DMS153 treated with DMSO at 0.1 percent for 48 hours (cell line): ENCODE results near the gene TGM3.

Experiments
- DNase-seq: peaks from one replicate; lab custom pipeline; 2025; ENCODE audit not compliant: unreplicated experiment; lab: John Stamatoyannopoulos, UW

TGM3 gene

DNA sequence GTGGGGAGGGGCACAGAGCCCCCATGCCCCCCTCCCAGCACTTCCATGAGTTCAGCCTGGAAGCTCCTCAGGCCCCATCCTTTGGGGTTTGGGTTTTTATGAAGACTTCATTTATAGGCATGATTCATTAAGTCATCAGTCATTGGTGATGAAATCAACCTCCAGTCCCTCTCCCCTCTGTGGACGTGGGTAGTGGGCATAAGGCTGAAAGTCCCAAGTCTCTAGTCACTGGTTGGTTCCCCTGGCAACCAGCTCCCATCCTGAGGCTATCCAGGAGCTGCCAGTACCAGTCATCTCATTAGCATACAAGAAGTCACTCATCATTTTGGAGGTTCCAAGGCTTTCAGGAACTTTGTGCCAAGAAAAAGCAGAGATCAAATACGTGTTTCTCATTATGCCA is 9.2 kb downstream of the TGM3 start:
- DNase-seq, result no peak

GRCh38 chr20:2305479-2305878 is 9.7 kb downstream of the TGM3 start:
- no peak for DNase-seq

DNA sequence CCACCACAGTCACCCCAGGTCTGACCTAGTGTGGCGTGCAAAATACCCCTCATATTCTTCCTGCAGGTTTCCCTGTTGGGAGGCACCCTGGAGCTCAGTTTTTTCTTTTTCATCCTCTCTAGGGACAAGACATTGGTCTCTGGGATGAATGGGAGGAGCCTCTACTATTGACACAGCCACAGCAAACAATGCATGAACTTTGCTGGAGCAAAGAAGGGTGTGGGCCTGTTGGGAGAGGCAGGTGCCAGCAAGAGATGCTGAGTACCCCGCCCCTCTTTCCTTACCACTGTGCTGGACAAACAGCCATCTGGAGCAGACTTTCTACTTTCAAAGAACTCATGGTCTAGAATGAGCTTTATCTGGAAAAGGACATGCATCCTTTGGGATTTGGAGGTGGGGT is 10.1 kb downstream of the TGM3 start:
- DNase-seq, result peak; percentile 95

- DNase-seq, result no peak
These were observed 11.3 kb downstream of the TGM3 start for GRCh38 chr20:2307136-2307535.

DNA sequence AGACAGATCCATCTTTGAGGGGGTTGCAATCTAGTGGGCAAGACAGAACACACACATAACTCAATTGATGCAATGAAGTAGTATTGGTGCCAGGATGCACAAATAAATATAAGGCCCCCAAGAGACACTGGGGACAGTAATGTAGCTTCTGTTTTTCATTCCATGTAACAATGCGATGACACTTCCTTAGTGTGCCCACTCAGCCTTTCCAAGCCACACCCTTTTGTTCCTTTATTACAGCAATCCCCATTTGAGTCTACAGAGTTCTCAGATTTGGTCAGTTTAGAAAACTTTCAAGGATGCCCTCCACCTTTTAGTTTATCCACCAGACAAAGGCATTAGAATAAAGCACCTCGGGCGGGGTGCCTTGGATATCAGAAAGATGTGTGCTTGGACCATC is 15.5 kb downstream of the TGM3 start:
- DNase-seq, result no peak

DNA sequence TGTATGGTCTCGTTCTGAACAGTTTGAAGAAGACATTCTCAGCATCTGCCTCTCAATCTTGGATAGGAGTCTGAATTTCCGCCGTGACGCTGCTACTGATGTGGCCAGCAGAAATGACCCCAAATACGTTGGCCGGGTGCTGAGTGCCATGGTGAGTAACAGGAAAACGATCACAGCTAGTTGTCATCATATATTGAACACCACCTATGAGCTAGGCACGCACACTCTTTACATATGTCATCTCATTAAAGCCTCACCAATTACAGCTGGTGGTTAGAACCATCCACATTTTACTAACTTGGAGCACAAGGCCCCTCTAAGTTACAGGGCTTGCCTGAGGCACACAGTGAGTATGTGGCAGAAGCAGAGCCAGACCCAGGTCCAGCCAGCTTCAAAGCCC is 17.1 kb downstream of the TGM3 start:
- no peak for DNase-seq

DNA sequence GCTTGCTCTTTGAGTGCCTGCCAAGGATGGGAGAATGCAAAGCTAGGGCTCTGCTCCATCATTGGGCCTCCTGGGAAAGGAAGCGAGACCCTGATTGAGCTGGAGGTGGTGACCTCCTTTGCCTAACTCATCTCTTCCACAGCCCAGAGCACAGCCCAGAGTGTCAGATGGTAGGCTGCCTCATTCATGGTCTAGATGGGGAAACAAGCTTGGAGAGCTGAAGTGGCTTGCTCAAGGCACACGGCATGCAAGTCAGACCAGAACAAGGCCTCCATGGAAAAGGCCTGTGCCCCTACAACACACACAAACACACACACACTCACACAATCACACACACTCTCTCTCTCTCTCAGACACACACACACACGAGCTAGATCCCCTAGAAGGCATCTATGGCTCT is 17.5 kb downstream of the TGM3 start:
- no peak for DNase-seq

GRCh38 chr20:2314759-2315439 is 19.1 kb downstream of the TGM3 start:
- no peak for DNase-seq

- DNase-seq, result no peak
These were observed 19.6 kb downstream of the TGM3 start for GRCh38 chr20:2315440-2315778.

DNA sequence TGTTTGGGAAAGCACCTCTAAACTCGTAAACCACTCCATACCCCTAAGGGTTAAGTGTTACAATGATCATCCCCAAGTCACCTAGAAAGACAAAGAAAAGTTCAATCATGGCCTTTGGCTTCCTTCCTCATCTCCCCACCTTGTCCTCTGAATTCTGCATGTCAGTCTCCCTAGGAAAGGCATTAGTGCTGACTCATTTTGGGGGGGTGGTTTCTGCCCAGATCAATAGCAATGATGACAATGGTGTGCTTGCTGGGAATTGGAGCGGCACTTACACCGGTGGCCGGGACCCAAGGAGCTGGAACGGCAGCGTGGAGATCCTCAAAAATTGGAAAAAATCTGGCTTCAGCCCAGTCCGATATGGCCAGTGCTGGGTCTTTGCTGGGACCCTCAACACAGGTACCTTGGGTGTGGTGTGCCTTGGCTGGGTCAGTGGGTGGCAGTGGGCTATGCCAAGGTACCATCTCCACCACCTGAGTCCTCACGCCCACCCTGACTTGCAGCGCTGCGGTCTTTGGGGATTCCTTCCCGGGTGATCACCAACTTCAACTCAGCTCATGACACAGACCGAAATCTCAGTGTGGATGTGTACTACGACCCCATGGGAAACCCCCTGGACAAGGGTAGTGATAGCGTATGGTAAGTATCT is 21.2 kb downstream of the TGM3 start:
- no peak for DNase-seq

DNA sequence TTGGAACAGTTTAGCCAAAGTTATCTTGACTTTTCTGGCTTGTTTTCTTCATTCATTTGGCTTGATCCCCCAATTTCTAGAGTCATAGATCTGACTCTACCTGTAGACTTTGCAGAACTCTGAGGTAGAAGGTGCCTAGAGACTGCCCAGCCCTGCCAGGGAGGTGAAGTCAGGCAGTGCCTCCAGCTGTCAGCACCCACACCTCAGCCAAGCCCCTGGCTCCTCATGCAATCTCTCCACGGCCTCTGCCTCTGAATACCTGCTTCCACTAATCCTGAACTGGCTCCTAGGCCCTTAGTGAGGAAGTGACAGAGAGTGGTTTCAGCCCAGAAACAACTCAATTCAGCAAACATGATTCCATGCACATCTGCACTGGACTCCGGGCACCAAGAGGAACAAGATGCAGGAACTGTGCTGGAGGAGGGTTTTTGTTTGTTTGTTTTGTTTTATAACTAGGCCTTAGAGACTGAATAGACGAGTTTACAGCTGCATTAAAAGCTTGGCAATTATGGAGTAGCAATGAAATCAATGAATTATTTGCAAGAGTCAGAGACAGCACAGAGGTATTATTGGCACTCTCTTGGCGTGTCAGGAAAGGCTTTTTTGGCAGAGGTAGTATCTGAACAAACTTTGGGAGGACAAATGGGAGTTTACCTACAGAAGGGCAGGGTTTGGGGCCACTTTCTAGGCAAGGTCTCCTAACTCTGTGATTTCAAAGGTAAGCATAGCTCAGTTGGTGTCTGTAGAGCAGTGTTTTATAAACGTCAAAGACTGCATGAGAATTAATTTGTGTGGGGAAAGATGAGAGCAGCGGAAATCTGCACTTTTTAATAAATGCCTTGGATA is 25.2 kb downstream of the TGM3 start:
- peak; percentile 28 for DNase-seq

DNA sequence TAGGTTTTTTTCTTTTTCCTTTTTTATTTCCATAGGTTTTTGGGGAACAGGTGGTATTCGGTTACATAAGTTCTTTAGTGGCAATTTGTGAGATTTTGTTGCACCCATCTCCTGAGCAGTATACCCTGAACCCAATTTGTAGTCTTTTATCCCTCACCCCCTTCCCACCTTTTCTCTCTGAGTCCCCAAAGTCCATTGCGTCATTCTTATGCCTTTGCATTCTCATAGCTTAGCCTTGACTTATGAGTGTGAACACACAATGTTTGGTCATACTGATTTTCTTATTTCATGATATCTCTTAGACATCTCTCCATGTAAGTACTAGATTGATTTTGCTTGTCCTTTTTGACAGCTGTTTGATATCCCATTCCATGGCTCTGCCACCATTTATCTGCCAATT is 27.2 kb downstream of the TGM3 start:
- DNase-seq, result no peak

DNA sequence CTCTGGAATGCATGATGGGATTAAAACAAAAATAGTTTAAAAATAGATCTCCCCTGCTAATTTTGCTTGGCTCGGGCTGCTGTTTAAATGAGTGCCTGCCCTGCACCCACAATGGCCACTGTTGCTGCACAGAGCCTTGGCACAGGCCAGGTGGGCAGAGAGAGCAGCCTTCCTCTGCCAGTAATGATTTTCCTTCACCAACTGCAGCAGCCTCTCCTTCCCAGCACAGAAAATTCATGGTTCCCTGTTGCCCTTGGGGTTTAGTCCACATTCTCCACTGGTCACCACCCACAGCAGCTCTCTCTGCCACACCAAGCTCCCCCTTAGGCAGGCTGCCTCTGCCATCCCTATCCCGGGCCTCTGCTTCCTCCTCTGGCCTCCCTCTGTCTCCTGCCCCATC is 30.2 kb downstream of the TGM3 start:
- no peak for DNase-seq

- DNase-seq, result no peak
These were observed 32.1 kb downstream of the TGM3 start for GRCh38 chr20:2327620-2328555.

- DNase-seq, result no peak
These were observed 33.5 kb downstream of the TGM3 start for GRCh38 chr20:2329286-2329685.

- peak; percentile 78 for DNase-seq
These were observed 34.4 kb downstream of the TGM3 start for GRCh38 chr20:2330090-2330695.

DNA sequence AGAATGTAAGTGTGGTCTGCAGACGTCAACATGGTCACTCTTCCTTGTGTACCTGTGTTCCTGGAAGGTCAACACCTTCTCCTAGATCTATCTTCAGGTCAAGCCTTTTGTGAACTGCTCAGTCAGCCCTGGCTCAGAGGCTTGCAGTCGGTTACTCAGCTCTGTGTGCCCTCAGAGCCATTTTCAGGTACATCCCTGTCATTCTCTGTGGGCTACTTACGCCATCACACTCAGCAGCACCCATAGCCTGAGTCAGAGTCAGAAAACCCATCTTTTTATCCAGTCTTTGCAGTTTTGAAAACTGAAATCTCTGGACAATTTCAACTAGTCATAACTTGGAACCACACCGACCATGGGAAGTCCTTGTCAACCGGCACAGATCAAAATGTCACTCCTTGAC is 35.3 kb downstream of the TGM3 start:
- DNase-seq, result no peak

DNA sequence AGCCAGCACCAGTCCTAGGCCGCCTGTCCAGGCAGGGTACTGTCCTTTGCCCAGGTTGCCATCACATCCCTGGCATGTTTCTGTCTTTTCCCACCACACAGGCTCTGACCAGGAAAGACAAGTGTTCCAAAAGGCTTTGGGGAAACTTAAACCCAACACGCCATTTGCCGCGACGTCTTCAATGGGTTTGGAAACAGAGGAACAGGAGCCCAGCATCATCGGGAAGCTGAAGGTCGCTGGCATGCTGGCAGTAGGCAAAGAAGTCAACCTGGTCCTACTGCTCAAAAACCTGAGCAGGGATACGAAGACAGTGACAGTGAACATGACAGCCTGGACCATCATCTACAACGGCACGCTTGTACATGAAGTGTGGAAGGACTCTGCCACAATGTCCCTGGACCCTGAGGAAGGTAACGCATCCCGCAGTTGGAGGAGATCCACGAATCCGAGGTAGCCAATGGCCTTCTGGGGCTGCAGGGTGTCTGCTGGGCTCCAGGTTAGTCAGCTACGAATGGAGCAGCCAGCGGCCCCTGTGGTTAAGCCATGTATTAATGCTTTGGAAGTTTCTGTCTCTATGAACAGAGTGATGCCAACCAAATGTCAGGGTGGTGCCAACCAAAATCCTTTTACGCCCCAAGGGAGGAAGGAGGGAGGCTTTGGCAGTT is 36.2 kb downstream of the TGM3 start:
- DNase-seq, result no peak

- DNase-seq, result no peak
These were observed 36.9 kb downstream of the TGM3 start for GRCh38 chr20:2332711-2333110.

GRCh38 chr20:2333821-2334220 is 38.0 kb downstream of the TGM3 start:
- no peak for DNase-seq
